NCI-H345 treated with DMSO at 0.1 percent for 48 hours (cell line): ENCODE measurements around the gene GREB1.

Experiments
- DNase-seq: peaks from one replicate; lab custom pipeline; 2025; ENCODE audit not compliant: unreplicated experiment; lab: John Stamatoyannopoulos, UW

Gene GREB1, protein sequence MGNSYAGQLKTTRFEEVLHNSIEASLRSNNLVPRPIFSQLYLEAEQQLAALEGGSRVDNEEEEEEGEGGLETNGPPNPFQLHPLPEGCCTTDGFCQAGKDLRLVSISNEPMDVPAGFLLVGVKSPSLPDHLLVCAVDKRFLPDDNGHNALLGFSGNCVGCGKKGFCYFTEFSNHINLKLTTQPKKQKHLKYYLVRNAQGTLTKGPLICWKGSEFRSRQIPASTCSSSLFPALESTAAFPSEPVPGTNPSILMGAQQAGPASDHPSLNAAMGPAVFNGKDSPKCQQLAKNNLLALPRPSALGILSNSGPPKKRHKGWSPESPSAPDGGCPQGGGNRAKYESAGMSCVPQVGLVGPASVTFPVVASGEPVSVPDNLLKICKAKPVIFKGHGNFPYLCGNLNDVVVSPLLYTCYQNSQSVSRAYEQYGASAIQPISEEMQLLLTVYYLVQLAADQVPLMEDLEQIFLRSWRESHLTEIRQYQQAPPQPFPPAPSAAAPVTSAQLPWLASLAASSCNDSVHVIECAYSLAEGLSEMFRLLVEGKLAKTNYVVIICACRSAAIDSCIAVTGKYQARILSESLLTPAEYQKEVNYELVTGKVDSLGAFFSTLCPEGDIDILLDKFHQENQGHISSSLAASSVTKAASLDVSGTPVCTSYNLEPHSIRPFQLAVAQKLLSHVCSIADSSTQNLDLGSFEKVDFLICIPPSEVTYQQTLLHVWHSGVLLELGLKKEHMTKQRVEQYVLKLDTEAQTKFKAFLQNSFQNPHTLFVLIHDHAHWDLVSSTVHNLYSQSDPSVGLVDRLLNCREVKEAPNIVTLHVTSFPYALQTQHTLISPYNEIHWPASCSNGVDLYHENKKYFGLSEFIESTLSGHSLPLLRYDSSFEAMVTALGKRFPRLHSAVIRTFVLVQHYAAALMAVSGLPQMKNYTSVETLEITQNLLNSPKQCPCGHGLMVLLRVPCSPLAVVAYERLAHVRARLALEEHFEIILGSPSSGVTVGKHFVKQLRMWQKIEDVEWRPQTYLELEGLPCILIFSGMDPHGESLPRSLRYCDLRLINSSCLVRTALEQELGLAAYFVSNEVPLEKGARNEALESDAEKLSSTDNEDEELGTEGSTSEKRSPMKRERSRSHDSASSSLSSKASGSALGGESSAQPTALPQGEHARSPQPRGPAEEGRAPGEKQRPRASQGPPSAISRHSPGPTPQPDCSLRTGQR (N-terminal part only)

DNA sequence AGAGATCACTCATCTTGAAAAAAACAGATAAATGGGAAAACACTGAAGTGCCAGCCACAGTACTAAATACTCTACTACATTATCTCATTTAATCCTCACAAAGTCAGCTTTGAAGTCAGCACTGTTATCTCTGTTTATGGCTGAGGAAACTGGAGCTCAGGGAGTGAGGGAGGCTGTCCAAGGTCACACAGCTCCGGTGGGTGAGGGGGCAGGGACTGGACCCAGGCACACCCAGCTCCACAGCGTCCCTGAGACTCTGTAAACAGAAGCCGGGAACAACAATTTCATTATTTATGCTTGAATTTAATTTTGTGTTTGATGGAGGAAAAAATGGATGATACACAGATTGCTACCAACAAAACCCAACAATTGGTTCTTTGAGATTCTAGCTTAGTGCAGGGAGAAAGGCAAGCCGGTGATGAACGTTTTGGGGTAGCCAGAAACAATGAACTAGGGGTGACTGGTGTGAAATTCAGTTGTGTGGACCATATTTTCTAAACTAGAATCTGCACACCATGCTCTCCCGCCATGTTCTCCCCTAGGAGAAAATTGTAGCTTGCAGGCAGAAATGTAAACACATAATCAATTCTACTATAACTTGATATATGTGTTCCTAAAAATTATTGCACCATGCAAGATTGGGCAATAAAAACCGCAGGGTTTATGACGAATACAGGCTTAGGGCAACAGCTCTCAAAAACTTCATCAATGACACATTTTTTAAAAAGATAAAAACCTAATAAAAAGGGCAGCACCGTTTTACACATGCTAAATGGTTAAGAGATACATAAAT, at the start of gene GREB1:
TSS of gene GREB1 (plus strand) at position 768 of the 793 bp plus-strand sequence. CDS start 22,570 bp downstream, outside the sequence.
- no peak for DNase-seq

GRCh38 chr2:11488809-11489208, 45.0 kb upstream of the GREB1 start:
- no peak for DNase-seq

DNA sequence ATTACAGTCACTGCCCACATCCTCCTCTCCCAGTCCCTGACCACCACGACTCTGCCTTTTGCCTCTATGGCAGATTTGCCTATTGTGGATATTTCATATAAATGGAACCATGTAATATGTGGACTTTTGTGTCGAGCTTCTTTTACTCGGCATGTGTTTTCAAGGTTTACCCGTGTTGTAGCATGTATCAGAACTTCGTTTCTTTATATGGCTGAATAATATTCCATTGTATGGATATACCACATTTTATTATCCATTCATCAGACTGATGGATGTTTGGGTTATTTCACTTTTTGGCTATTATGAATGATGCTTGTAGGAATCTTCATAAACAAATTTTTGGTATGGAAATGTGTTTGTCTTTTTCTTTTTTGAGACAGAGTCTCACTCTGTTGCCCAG, 43.7 kb upstream of the GREB1 start:
- no peak for DNase-seq

DNA sequence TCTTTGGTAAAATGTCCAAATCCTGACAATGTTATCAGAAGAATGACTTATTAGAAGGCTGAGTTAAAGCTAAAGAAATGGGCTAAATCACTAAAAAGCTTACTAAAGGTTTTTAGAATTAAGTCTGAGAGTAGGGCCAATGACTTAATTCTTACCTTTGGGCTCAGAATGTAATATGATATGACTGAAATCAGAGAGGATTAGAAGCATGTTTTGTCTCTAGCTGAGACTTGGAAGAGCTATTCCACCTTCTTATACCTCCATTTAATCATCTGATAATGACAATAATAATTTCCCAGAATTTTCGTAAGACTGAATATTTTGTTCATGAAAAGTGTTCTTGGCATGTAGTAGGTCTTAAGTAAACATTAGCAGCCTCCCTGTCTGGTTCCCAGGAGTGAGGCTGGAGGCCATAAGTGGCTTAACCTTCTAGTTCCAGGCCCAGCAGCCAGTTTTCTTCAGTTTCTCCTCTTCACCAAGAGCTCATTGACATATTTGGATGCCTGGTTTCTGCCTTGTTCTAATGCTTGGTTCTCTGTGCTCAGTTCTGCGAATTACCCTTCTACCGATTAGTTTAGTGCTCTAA, 42.4 kb upstream of the GREB1 start:
- no peak for DNase-seq

DNA sequence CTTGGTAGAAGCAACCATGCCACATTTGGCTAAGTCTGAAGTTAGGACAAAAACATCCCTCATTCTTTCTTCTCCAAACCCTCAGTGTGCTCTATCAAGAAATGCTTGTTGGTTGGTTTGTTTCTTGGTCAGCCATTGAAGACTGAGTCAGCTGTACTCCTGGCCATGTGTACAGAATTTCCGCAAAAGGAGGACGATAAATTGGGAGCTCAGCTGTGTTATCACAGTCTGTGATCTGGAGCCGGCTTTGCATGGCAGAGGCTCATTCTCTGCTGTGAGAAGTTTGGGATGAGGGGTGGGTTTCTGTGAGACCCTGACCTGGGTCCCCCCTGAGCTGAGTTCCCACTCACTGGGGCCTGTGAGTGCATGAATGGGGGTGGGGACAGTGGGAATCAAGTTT, 41.6 kb upstream of the GREB1 start:
- DNase-seq: no peak

DNA sequence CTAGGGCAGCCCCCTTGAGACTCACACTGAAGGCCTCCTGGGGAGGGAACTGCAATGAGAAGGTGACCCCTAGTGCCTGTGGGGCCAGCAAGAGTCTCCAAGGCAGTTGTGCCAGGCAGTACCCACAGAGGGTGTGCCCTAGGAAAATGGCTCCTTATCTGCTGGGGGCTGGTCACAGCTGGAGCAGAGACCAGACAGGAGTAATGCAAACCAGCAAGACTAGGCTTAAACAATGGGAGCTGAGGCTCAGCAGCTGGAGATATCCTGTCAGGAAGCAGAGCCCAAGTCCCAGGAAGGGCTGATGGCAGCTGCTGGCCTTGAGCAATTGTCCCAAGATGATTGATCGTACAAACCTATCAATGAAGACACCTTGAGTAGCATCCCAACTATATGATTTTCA, 41.1 kb upstream of the GREB1 start:
- DNase-seq: no peak

- no peak for DNase-seq
These were observed 40.6 kb upstream of the GREB1 start for GRCh38 chr2:11493282-11493681.

- no peak for DNase-seq
These were observed 39.5 kb upstream of the GREB1 start for GRCh38 chr2:11494310-11494709.

DNA sequence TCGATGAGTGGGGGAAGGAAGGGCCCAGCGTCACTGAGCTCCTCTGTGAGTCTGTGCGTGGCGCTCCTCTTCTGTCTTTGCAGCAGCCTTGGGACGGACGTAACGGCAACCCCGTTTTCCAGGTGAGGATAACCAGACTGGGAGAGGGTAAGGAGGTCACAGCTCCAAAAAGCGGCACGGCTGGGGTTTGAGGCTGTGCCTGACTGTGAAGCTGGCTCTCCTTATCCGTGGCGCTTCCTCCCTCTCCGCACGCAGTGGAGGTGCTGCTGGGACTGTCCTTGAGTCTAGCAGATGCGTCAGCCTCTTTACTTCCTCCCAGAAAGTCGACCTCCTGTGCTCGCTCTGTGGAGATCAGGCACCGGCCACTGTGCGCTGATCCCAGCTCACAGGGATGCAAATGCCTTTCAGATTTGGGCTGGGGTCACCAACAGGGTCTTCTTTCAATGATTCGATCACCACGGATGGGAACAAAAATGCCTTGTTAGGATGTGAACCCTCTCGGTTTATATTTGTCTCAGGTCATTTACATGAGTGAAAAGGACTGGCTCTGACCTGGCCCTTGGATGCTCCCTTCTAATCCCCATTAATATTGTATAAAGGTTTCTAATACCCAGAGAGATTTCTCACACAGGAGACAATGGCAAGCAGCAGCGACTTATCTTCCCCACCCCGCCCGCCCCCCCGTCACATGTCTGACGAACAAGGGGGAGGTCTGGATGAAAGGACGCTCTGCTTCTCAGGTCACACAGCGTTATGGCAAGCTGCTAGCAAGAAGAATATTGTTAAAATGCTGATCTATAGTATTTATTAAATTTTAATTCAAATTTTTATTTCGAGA, 37.8 kb upstream of the GREB1 start:
- no peak for DNase-seq

DNA sequence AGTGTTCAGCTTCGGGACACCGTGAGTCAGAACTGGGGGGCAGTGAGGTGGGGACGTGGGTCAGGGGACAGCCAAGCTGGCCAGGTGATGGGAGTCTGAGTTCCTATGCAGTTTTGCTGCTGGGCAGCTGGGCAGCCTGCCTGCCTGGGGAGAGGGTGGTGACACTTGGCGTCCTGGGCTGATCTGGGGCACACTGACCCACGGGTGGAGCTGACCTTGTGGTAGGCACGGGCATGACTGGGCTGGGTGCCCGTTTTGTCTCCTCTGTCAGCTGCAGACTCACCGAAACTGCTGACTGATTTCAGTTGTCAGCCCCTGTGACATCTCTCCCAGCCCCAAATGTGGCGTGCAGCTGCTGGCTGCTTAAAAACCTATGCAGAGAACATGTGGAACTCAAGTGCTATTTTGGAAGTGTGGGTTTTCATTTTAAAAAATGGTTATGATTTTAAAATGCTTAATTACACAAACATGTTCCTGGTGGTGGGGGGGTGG, 35.3 kb upstream of the GREB1 start:
- DNase-seq: no peak

DNA sequence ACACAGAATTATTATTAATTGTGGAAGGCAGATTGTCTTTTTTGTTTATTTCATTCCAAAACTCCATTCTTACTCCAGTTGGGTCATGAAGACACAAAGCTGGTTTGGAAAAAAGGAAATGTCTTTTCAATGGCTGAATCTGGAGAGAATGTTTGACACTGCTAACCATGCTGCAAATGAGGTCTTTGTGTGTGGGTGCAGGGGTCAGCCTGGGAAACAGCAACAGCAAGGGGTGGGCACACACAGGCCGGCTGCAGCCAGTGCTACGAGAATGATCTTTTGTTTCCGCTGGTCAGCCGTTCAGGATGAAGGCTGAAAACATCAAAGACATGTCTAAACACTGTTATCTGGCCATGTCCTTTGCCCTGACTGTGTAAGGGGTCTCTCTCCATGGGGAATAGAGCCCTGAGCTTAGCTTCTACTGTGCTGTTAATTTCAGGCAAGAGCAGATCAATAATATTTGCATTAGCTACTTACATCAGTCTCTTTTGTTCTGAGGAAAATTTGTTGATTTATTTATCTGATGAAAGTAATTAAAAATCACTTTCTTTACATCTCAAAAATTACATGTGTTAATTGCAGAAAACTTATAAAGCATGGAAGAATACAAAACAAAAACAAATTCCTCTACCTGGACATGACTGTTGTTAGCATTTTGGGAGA, 34.6 kb upstream of the GREB1 start:
- no peak for DNase-seq

- no peak for DNase-seq
These were observed 33.0 kb upstream of the GREB1 start for GRCh38 chr2:11500702-11501303.

DNA sequence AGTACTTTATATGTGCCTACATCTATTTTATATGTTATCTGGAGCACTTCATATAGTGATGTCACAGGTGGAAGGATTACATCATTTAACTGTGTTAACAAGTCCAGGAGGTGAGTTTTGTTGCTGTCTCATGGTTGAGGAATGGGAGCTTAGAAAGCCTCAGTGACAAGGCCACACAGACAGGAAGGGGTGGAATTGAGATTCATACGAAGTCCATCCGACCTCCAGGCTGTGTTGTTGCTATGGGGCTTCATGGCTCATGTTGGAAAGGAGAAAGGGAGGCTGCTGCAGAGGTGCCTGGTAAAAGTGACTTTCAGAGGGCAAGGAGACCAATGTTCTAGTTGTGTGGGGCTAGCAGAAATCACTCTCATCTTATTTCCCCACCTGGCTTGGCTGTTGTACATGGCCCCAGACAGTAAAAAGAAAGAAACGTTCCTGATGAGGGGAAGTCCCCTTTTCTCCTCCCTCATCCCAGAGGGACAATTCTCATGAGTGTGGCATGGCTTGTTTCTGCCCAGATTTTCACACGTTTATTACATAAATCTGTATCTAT, 31.0 kb upstream of the GREB1 start:
- no peak for DNase-seq

DNA sequence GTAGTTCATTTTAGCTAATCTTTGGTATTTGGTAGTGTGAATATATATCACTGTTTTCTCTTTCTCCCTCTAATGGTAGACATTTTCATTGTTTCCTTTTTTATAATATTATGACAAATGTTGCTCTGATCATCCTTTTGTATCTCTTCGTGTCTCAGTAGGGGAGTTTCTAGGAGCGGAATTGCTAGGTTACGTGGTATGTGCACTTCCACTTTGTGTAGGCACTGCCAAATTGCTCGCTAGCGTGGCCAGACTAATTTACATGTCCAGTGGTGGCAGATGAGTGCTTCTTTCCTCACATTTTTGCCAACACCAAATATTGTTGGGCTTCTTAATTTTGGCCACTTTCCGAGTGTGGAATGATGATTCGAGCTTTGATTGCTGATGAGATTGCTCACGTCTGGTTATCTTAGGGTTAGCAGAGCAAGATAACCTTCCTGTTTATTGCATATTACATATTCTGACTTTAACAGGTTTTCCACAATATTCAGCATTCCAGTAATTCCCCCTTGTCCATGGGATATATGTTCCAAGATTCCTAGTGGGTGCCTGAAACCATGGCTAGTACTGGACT, 30.4 kb upstream of the GREB1 start:
- no peak for DNase-seq

DNA sequence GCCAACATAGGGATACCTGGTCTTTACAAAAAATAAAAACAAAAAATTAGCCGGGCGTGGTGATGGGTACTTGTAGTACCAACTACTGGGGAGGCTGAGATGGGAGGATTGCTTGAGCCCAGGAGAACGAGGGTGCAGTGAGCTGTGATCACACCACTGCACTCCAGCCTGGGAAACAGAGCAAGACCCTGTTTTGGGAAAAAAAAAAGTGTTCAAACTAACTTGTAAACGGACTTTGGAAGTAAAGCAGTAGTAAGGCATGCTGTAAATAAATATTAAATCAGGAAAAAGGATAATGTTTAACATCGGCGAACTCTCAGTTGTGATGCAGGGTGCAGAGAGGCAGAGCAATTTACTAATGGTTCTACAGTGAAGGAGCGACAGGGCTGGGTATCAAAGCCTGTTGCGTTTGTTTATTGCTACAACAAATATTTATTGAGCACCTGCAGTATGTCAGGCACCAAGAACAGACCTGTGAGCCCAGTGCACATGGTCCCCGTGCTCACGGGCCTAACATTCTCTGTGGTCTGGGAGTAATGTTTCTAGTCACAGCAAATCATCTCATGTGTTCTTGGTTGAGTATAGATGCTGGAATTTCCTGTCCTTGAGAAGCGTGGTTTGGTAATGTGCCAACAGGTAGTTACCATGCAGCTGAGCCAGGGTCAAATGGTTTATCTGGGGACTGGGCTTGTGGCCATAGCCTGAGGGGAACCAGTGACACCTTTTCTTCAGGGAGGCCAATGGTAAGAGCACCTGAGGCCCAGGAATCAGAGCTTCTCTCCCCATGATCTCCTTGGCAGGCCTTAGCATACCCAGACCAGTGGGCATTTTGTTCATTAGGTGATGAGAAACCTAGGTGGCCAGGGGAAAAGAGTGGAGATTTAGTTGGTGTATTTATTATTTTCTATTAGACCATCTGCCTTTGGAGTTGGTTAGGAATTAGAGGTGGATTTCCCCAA, 27.9 kb upstream of the GREB1 start:
- DNase-seq: no peak

- DNase-seq: no peak
These were observed 27.3 kb upstream of the GREB1 start for GRCh38 chr2:11506611-11506969.

- DNase-seq: no peak
These were observed 26.3 kb upstream of the GREB1 start for GRCh38 chr2:11507517-11507916.
